Sigmoid colon (tissue), 4 donors: ENCODE data around the gene SCYGR2.

Source experiments
- CTCF ChIP-seq, 4 experiments: fragments of 450-650 bp in 3 of 4; fragments of 200-600 bp in 1 of 4; IDR thresholded peaks; one replicate each; pipeline ENCODE4 v1.5.1; 2016 to 2019; ENCODE audit warnings: antibody characterized with exemption in 4 of 4, mild to moderate bottlenecking in 3 of 4, moderate library complexity in 2 of 4
- POLR2A ChIP-seq, 2 donors: fragments of 450-650 bp; IDR thresholded peaks; one replicate each; pipeline ENCODE4 v1.6.1; 2016; ENCODE audit warnings: antibody characterized with exemption in 2 of 2, mild to moderate bottlenecking in 2 of 2, moderate library complexity in 2 of 2
- POLR2AphosphoS5 ChIP-seq, 4 donors: sonication (generic); formaldehyde crosslinking; IDR thresholded peaks; one replicate each; pipeline ENCODE4 v1.6.1; 2017; ENCODE audit warnings: antibody characterized with exemption in 4 of 4

- no peak for TF ChIP-seq POLR2A (IDR thresholded peaks at IDR 0.05)
- TF ChIP-seq POLR2AphosphoS5 (IDR thresholded peaks at IDR 0.05) = no peak
- TF ChIP-seq CTCF (IDR thresholded peaks at IDR 0.05) = no peak
These were observed 30.7 kb downstream of the SCYGR2 start for GRCh38 chr2:227629435-227629834.
